GM19035 (cell line): ENCODE results near the gene DPM3.

Experiments used
- ATAC-seq: cut with Tn5 transposase; IDR thresholded peaks from one replicate; pipeline ENCODE4 v1.9.1; 2021; ENCODE audit not compliant: unreplicated experiment

DPM3 gene

DNA sequence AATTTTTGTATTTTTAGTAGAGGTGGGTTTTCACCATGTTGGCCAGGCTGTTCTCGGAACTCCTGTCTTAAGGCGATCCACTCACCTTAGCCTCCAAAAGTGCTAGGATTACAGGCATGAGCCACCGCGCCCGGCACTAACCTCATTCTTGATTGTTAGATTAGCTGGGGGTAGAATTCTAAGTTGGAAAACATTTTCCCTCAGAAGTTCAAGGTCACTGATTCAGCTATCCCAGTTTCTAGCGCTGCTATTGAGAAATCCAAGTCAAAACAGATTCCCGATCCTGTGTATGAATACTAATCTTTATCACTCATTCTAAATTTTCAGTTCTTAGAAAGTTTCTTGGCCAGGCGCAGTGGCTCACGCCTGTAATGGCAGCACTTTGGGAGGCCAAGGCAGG is 37.0 kb downstream of the DPM3 start:
- no peak for ATAC-seq

DNA sequence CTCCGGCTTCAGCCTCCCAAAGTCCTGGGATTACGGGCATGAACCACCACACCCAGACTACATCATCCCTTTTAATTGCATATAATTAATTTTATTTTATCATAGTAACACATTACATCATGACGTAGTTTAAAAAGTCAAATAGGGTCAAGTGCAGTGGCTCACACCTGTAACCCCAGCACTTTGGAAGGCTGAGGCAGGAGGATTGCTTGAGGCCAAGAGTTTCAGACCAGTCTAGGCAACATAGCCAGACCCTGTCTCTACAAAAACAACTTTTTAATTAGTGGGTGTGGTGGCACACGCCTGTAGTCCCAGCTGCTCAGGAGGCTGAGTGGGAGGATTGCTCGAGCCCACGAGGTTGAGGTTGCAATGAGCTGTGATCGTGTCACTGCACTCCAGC is 41.0 kb downstream of the DPM3 start:
- no peak for ATAC-seq

DNA sequence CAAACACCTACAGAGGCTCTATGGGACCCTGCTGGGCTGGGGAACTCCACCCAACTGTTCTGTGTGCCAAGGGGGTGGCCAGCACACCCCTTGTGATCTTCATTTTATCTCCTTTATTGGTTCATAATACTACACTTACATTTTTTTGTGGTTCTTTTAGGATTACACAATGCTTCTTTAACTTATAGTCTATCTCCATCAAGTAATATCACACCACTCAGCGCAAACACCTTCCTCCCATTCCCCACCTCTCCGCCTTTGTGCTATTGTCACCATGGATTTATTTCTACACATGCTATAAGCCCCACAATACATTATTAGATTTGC is 45.7 kb downstream of the DPM3 start:
- ATAC-seq, result no peak

DNA sequence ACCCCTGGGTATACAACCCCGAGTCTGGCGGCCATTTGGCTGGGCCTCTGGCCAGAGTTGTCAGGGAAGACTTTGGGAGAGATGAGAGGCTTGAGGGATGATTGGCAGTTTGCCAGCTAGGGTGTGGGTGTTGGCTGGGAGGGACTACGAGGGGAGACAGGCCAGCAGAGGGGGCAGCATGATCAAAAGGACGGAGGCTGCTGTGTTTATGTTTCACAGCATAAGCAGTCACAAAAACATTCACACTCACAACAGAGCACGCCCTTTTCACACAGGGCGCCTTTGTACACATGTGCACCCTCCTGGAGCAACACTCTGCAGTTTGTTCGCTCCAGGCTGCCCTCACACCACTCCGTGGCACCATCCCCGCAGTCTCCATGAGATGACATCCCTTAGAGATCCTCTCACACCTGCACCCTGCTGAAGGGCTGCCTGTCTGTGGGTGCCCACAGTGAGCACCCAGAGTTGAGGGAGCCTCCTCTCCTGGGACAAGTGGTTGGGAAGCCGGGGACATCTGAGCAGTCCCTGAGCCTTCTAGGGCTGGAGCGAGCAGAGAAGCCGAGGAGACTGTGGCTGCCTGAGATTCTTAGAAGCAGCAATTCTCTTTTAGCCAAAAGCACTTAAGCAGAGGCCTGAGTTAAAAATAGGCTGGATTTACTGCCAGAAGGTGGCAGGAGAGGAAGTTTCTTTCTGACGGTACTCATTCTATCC is 46.3 kb downstream of the DPM3 start:
- ATAC-seq, result no peak

DNA sequence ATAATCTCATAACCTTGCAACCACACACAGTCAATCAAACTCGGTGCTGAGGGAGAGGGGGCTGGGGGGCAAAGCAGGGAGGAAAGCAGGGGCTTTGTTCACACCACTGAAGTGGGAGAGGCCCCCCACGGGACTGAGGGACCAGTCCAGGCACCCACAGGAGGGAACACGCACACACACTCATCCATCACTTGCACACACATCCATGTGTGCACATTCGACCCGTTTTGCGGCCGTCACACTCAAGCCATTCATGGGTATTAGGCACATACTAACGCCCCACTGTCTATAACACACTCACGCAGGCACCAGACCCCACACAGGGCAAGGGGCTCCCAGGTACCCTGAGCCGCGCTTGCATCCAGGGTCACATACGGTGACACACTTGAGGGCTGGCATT is 47.7 kb downstream of the DPM3 start:
- no peak for ATAC-seq

DNA sequence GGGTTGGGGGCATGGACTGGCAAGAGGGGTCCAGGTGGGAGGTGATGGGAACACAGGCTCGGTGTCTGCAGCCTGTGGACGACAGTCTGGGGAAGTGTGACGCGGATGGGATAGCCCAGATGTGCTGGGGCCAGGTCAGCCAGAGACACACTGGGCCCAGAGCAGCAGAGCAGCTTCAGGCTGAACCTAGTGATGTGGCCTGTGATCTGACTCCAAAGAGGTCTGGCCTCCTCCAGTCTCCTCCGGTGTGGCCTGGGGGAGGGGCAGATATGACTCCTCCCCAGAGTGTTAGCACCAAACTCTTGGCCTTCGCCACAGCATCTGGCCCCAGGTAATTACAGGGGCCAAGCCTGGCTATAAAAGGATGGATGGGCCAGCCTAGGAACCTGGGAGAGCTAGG is 48.2 kb downstream of the DPM3 start:
- no peak for ATAC-seq

DNA sequence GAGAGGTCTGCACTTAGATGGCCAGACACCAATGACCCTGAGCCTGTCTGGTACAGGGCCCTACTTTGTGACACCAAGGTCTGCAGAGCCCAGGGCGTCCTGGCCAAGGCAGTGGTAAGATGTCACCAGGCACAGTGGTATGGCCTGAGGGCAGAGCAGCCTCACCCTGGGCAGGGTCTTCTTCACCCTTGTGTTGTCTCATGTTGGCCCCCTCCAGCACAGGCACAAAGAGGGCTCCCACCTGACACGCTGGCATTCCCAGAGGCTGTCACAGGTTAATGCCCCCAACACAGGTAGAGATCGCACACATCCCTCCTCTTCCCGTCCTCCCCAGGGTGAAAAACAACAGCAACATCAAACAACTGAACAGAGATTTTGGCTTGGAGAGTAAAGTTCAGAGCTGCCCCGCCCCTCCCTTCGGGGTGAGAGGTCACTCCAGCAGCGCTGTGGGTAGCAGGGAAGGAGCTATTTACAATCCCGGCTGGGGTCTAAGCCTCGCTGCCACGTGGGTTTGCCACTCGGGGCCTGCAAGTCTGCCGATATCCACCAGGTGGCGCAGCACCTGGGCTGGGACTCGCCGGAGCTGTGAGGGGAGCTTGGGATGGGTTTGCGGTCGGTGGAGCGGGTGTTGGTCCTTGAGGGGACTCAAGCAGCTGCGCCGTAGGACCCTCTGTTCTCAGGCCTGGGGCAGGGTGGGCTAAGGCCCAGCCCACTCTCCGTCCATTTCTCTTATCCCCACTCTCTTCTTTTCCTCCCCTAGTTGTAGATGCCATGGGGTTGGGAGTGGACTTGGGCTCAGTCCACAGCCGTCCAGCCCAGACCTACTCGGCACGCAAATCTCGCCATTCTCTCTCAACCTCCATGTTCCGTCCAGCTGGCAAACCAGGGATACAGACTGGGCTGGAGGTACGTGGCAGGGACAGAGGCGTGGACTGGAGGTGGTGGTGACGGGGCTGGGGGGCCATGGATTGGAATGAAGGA is 49.0 kb downstream of the DPM3 start:
- ATAC-seq, result no peak
